T-helper 2 cell treated with Interferon-gamma antibody and Interleukin-4, amounts not matched to agents 5 μg/mL and 100 μg/mL, for 36 hours (primary cell): ENCODE measurements around the gene GJA9.
"Not testable (repeated sequence)": the region's sequence is repeated elsewhere in the genome, so short reads cannot be mapped to it uniquely, and the experiment has no call there.

ENCODE experiments used
- DNase-seq: peaks from one replicate; pipeline ENCODE4 v3.0.0; 2021; ENCODE audit warnings: low spot score
- H3K27ac Mint-ChIP-seq: one replicate; pipeline ENCODE4 v1.8.0; 2021; ENCODE audit warnings: mild to moderate bottlenecking, mixed read lengths
- H3K27me3 Mint-ChIP-seq: one replicate; pipeline ENCODE4 v1.8.0; 2021; ENCODE audit warnings: low read depth, mixed read lengths
- H3K36me3 Mint-ChIP-seq: one replicate; pipeline ENCODE4 v1.8.0; 2021; ENCODE audit warnings: low read depth, mixed read lengths
- H3K4me1 Mint-ChIP-seq: one replicate; pipeline ENCODE4 v1.8.0; 2021; ENCODE audit warnings: low read depth, mixed read lengths
- H3K4me3 Mint-ChIP-seq: one replicate; pipeline ENCODE4 v1.8.0; 2022; ENCODE audit warnings: mild to moderate bottlenecking, moderate library complexity, mixed read lengths
- H3K9me3 Mint-ChIP-seq: one replicate; pipeline ENCODE4 v1.8.0; 2021; ENCODE audit warnings: mixed read lengths

The GJA9 gene

GRCh38 chr1:38881487-38881886 is at the start of gene GJA9:
GJA9 (minus strand) TSS chr1:38881587; CDS start chr1:38876098, 5,489 bp downstream.
- Mint-ChIP-seq H3K27me3 (peaks cover 5% of the 10 kb centered on the region), H3K36me3 (no peaks in the 10 kb centered on the region), H3K9me3 (no peaks in the 10 kb centered on the region), H3K4me3 (no peak within 1 kb of the TSS), H3K4me1 (no peaks in the 10 kb centered on the region), H3K27ac (no peak within 1 kb of the TSS)
- no peak for DNase-seq

DNA sequence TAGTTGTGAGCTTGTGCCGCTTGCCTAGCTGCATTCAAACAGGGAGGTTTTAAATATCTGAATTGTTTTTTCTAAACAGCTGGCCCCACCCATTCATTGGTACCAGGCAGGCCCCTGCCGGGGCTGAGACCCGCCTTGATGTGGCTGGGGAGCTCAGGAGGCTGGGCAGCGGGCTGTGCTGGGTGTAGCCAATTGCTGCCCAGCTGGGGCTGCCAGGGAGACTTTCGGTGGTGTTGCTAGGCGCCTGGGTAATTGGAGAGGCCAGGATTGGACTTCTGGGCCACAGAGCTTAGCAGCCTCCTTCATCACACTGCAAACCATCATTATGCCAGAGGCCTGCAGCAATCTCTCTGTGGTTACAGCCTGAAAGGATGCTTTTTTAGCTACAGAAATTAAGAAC is 48.1 kb upstream of the GJA9 start:
- no peaks in the 10 kb centered on the region for H3K36me3 Mint-ChIP-seq
- no peak overlapping the region for H3K4me3 Mint-ChIP-seq
- H3K27ac Mint-ChIP-seq, result no peak overlapping the region
- no peak for DNase-seq
- H3K4me1 Mint-ChIP-seq, result no peaks in the 10 kb centered on the region
- H3K9me3 Mint-ChIP-seq, result no peaks in the 10 kb centered on the region
- H3K27me3 Mint-ChIP-seq, result no peaks in the 10 kb centered on the region

- no peaks in the 10 kb centered on the region for H3K9me3 Mint-ChIP-seq
- H3K4me3 Mint-ChIP-seq, result no peak overlapping the region
- no peaks in the 10 kb centered on the region for H3K4me1 Mint-ChIP-seq
- H3K27ac Mint-ChIP-seq, result no peak overlapping the region
- DNase-seq, result no peak
- H3K36me3 Mint-ChIP-seq, result no peaks in the 10 kb centered on the region
- no peaks in the 10 kb centered on the region for H3K27me3 Mint-ChIP-seq
These were observed 47.7 kb upstream of the GJA9 start for GRCh38 chr1:38929054-38929453.

DNA sequence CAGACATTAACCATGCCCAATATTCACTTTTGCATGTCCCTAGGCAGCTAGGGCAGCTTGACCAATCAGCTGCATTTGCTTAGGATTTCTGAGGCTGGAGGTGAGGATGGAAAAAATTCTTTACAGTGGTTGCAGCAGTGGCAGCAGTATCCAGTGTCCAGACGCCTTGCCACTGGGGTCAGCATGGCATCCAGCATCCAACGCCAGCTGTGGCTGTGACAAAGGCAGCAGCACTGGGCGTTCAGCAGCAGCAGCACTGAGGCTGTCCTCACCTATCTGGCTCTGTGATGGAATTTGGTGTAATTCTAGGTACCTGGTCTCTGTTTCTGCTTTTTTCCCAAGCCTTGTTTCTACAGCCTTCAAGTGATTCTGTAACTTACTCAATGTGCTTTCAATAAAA is 44.7 kb upstream of the GJA9 start:
- no peak overlapping the region for H3K27ac Mint-ChIP-seq
- no peaks in the 10 kb centered on the region for H3K36me3 Mint-ChIP-seq
- H3K4me3 Mint-ChIP-seq, result no peak overlapping the region
- no peaks in the 10 kb centered on the region for H3K9me3 Mint-ChIP-seq
- DNase-seq, result no peak
- no peaks in the 10 kb centered on the region for H3K27me3 Mint-ChIP-seq
- H3K4me1 Mint-ChIP-seq, result no peaks in the 10 kb centered on the region

- no peaks in the 10 kb centered on the region for H3K9me3 Mint-ChIP-seq
- no peak overlapping the region for H3K4me3 Mint-ChIP-seq
- DNase-seq, result no peak
- H3K36me3 Mint-ChIP-seq, result no peaks in the 10 kb centered on the region
- no peaks in the 10 kb centered on the region for H3K27me3 Mint-ChIP-seq
- no peaks in the 10 kb centered on the region for H3K4me1 Mint-ChIP-seq
- H3K27ac Mint-ChIP-seq, result no peak overlapping the region
These were observed 44.0 kb upstream of the GJA9 start for GRCh38 chr1:38925391-38925790.

- Mint-ChIP-seq H3K27ac (no peak overlapping the region), H3K36me3 (no peaks in the 10 kb centered on the region), H3K4me3 (no peak overlapping the region), H3K4me1 (no peaks in the 10 kb centered on the region), H3K9me3 (no peaks in the 10 kb centered on the region), H3K27me3 (no peaks in the 10 kb centered on the region)
- peak; percentile 6 for DNase-seq
These were observed 42.2 kb upstream of the GJA9 start for GRCh38 chr1:38923607-38924006.

- no peak for DNase-seq
- H3K27ac Mint-ChIP-seq, result no peak overlapping the region
- H3K4me1 Mint-ChIP-seq, result no peaks in the 10 kb centered on the region
- H3K36me3 Mint-ChIP-seq, result no peaks in the 10 kb centered on the region
- H3K4me3 Mint-ChIP-seq, result no peak overlapping the region
- no peaks in the 10 kb centered on the region for H3K27me3 Mint-ChIP-seq
- H3K9me3 Mint-ChIP-seq, result no peaks in the 10 kb centered on the region
These were observed 37.7 kb upstream of the GJA9 start for GRCh38 chr1:38919130-38919529.

GRCh38 chr1:38918568-38918967 is 37.2 kb upstream of the GJA9 start:
- Mint-ChIP-seq H3K27ac (no peak overlapping the region), H3K36me3 (no peaks in the 10 kb centered on the region), H3K27me3 (no peaks in the 10 kb centered on the region), H3K9me3 (no peaks in the 10 kb centered on the region), H3K4me3 (no peak overlapping the region), H3K4me1 (no peaks in the 10 kb centered on the region)
- no peak for DNase-seq

DNA sequence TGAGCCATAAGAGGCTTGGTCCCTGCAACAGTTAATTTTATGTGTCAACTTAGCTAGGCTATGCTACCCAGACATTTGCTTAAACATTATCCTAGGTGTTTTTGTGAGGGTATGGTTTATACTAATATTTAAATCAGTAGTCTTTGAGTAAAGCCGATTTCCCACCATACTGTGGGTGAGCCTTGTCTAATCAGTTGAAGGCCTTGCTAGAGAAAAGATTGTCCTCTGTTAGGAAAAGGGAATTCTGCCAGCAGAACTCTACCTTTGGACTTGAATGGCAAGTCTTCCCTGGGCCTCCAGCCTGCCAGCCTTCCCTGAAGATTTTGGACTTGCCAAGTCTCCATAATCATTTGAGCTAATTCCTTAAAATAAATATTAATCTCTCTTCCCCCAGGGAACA is 36.4 kb upstream of the GJA9 start:
- H3K4me3 Mint-ChIP-seq, result no peak overlapping the region
- H3K27me3 Mint-ChIP-seq, result no peaks in the 10 kb centered on the region
- no peak for DNase-seq
- H3K27ac Mint-ChIP-seq, result no peak overlapping the region
- H3K4me1 Mint-ChIP-seq, result no peaks in the 10 kb centered on the region
- H3K9me3 Mint-ChIP-seq, result no peaks in the 10 kb centered on the region
- H3K36me3 Mint-ChIP-seq, result no peaks in the 10 kb centered on the region

DNA sequence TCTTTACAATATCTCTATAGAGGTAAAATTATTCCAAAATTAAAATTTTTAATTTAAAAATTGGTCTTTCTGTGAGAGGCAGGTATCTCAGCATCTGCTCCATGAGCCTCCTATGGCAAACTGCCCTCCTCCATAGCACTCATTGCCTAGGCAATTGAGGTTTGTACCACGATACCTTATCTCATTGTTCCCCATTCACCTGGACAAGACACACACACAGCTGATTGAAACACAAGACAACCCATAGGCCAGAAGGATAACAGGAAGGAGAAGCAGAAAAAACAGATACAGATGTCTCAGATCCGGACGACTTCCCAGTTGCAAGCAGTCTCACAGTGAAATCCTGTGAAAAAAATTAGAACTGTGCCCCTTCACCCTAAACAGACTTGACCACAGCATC is 36.0 kb upstream of the GJA9 start:
- Mint-ChIP-seq H3K4me3 (no peak overlapping the region), H3K9me3 (no peaks in the 10 kb centered on the region), H3K36me3 (no peaks in the 10 kb centered on the region), H3K27me3 (no peaks in the 10 kb centered on the region), H3K27ac (no peak overlapping the region), H3K4me1 (no peaks in the 10 kb centered on the region)
- DNase-seq, result no peak

DNA sequence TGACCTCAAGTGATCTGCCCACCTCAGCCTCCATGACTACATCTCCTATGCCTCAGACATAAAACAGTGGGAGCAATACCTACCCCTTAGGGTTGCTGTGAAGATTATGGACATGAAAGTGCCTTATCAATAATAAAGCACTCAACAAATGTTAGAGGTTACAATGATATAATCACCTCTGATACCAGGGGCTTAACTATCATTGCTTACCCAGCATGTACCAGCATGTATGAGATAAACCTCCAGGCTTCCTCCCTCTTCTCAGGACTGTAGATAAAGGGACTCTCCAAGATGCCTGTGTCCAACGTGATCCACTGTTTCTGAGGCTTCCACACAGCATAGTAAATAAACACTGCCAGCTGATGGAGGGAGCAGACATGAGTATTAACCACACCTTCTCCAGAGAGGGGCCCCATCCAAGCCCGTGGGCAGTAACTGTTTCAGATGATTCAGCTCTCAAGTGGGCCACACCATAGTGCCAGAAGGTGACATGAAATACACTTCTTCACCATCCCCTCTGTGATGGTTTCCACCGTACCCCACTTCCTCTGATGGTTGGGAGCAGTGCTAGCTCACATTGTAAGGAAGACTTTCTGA is 34.1 kb upstream of the GJA9 start:
- no peaks in the 10 kb centered on the region for H3K9me3 Mint-ChIP-seq
- no peak for DNase-seq
- no peaks in the 10 kb centered on the region for H3K4me1 Mint-ChIP-seq
- no peaks in the 10 kb centered on the region for H3K27me3 Mint-ChIP-seq
- no peak overlapping the region for H3K27ac Mint-ChIP-seq
- no peaks in the 10 kb centered on the region for H3K36me3 Mint-ChIP-seq
- H3K4me3 Mint-ChIP-seq, result no peak overlapping the region

DNA sequence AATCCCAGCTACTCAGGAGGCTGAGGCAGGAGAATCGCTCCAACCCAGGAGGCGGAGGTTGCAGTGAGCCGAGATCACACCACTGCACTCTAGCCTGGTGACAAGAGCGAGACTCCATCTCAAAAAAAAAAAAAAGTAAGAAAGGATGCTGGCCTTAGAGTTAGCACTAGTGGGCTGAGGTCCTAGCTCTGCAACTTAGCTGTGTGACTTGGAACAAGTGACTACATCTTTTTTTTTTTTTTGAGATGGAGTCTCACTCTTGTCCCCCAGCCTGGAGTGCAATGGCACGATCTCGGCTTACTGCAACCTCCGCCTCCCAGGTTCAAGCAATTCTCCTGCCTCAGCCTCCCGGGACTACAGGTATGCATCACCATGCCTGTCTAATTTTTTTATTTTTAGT is 33.5 kb upstream of the GJA9 start:
- not testable (repeated sequence) for H3K4me1 Mint-ChIP-seq, H3K4me3 Mint-ChIP-seq, H3K9me3 Mint-ChIP-seq, H3K27ac Mint-ChIP-seq, DNase-seq, H3K27me3 Mint-ChIP-seq, H3K36me3 Mint-ChIP-seq

- DNase-seq, result no peak
- Mint-ChIP-seq H3K27ac (no peak overlapping the region), H3K4me3 (no peak overlapping the region), H3K36me3 (peaks cover 3% of the 10 kb centered on the region), H3K9me3 (peaks cover 5% of the 10 kb centered on the region), H3K27me3 (no peaks in the 10 kb centered on the region), H3K4me1 (no peaks in the 10 kb centered on the region)
These were observed 27.4 kb upstream of the GJA9 start for GRCh38 chr1:38908821-38909220.

DNA sequence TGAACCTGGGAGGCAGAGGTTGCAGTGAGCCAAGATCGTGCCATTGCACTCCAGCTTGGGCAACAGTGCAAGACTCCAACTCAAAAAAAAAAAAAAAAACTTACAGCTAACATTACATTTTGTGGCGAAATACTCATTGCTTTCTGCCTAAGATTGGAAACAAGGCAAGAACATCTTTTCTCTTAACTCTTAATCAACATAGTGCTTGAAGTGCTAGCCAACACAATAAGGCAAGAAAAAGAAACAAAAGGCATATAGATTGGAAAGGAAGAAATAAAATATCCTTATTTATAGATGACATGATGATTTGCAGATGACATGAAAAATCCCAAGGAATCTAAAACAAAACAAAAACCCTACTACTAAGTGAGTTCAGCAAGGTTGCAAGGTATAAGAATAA is 24.6 kb upstream of the GJA9 start:
- Mint-ChIP-seq H3K4me3 (no peak overlapping the region), H3K4me1 (no peaks in the 10 kb centered on the region), H3K27ac (no peak overlapping the region), H3K9me3 (peaks cover 5% of the 10 kb centered on the region), H3K36me3 (peaks cover 3% of the 10 kb centered on the region), H3K27me3 (no peaks in the 10 kb centered on the region)
- no peak for DNase-seq

DNA sequence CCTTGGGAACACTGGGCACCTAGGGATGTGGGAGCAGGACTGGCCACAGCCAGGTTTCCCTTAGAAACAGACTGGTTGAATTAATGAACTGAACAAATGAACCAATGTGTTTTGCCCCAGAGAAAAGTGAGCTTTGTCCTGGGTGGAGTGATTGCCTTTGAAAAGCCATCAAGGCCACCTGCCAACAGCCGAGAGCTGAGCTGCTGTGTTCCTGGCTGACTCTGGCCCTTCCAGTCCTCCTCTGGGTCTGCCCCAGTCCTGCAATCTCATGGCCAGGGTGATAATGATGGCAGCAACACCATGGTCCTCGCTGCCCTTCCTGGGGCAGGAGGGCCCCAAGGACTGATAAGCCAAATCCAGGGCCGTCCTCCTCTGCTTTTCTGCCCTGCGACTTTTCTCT is 18.2 kb upstream of the GJA9 start:
- DNase-seq, result no peak
- Mint-ChIP-seq H3K36me3 (no peaks in the 10 kb centered on the region), H3K27me3 (no peaks in the 10 kb centered on the region), H3K4me3 (no peak overlapping the region), H3K4me1 (peaks cover 7% of the 10 kb centered on the region), H3K9me3 (no peaks in the 10 kb centered on the region), H3K27ac (no peak overlapping the region)
